NCI-H748 (cell line): ENCODE measurements around the gene FTO.

Experiments
- DNase-seq: peaks from one replicate; lab custom pipeline; 2025; ENCODE audit not compliant: unreplicated experiment; lab: John Stamatoyannopoulos, UW

Gene FTO

GRCh38 chr16:53925107-53925410 lies 221.1 kb downstream of the FTO start:
- DNase-seq = no peak

- DNase-seq = no peak
Observed at GRCh38 chr16:53925526-53925925, 221.6 kb downstream of the FTO start.

GRCh38 chr16:53926209-53926608 lies 222.3 kb downstream of the FTO start:
- DNase-seq = no peak

- DNase-seq = no peak
Observed at GRCh38 chr16:53932975-53933374, 229.0 kb downstream of the FTO start.

- DNase-seq = no peak
Observed at GRCh38 chr16:53933407-53933806, 229.5 kb downstream of the FTO start.

- no peak for DNase-seq
Observed at GRCh38 chr16:53936052-53936451, 232.1 kb downstream of the FTO start.

GRCh38 chr16:53936529-53936928 lies 232.6 kb downstream of the FTO start:
- no peak for DNase-seq

GRCh38 chr16:53937161-53937880 lies 233.4 kb downstream of the FTO start:
- no peak for DNase-seq

GRCh38 chr16:53944025-53944424 lies 240.1 kb downstream of the FTO start:
- no peak for DNase-seq

- no peak for DNase-seq
Observed at GRCh38 chr16:53945996-53946395, 242.0 kb downstream of the FTO start.

- DNase-seq = peak; percentile 12
Observed at GRCh38 chr16:53946746-53947386, 242.9 kb downstream of the FTO start.

- peak; percentile 12 for DNase-seq
Observed at GRCh38 chr16:53947642-53948041, 243.7 kb downstream of the FTO start.

- DNase-seq = no peak
Observed at GRCh38 chr16:53948326-53948725, 244.4 kb downstream of the FTO start.

- no peak for DNase-seq
Observed at GRCh38 chr16:53948734-53949430, 244.9 kb downstream of the FTO start.

GRCh38 chr16:53949715-53950410 lies 245.9 kb downstream of the FTO start:
- peak; percentile 57 for DNase-seq

GRCh38 chr16:53950677-53951076 lies 246.7 kb downstream of the FTO start:
- peak; percentile 90 for DNase-seq

GRCh38 chr16:53952215-53953208 lies 248.6 kb downstream of the FTO start:
- DNase-seq = no peak

- no peak for DNase-seq
Observed at GRCh38 chr16:53953336-53953735, 249.4 kb downstream of the FTO start.

GRCh38 chr16:53955221-53955875 lies 251.4 kb downstream of the FTO start:
- no peak for DNase-seq

GRCh38 chr16:53958341-53958880 lies 254.5 kb downstream of the FTO start:
- no peak for DNase-seq
